Right renal pelvis (tissue), 4 donors: ENCODE results near the gene NCR1. TPM values are rescaled to one million over a fixed set of nuclear protein-coding genes. Genes with fewer than 3 reads are reported as not detected.
"Not testable (repeated sequence)": the region's sequence is repeated elsewhere in the genome, so short reads cannot be mapped to it uniquely, and the experiment has no call there.

ENCODE experiments used
- DNase-seq, 4 donors: peaks; one replicate each; pipeline ENCODE4 v3.0.0-alpha.2; 2013; ENCODE audit warnings: low read depth in 4 of 4, low spot score in 3 of 4, missing footprints in 1 of 4
- polyA plus RNA-seq, 4 donors: library from polyadenylated mRNA; unstranded; fragments of 120-200 nt; gene quantifications; one replicate each; pipeline ENCODE4 v1.2.1, GENCODE V29; 2013; ENCODE audit not compliant: insufficient read length in 4 of 4

The NCR1 gene
- polyA plus RNA-seq, 4 donors = 0.10 to 0.22 TPM; not detected in 2

- DNase-seq = no peak
Observed at GRCh38 chr19:54905421-54905802, 536 bp upstream of the NCR1 start.

GRCh38 chr19:54906819-54907218, 871 bp downstream of the NCR1 start:
- DNase-seq = no peak

GRCh38 chr19:54907899-54908298, 2.0 kb downstream of the NCR1 start:
- DNase-seq = not testable (repeated sequence)

GRCh38 chr19:54916822-54917221, 10.9 kb downstream of the NCR1 start:
- DNase-seq = no peak

GRCh38 chr19:54918499-54918898, 12.6 kb downstream of the NCR1 start:
- no peak for DNase-seq

- DNase-seq = not testable (repeated sequence)
Observed at GRCh38 chr19:54919646-54920563, 14.0 kb downstream of the NCR1 start.

- DNase-seq = no peak
Observed at GRCh38 chr19:54921082-54921481, 15.1 kb downstream of the NCR1 start.

- DNase-seq = no peak
Observed at GRCh38 chr19:54923276-54923675, 17.3 kb downstream of the NCR1 start.

- no peak for DNase-seq
Observed at GRCh38 chr19:54928299-54928698, 22.4 kb downstream of the NCR1 start.

- no peak for DNase-seq
Observed at GRCh38 chr19:54937926-54938325, 32.0 kb downstream of the NCR1 start.

GRCh38 chr19:54938906-54939305, 33.0 kb downstream of the NCR1 start:
- DNase-seq = no peak

- not testable (repeated sequence) for DNase-seq
Observed at GRCh38 chr19:54939538-54939937, 33.6 kb downstream of the NCR1 start.

- DNase-seq = not testable (repeated sequence)
Observed at GRCh38 chr19:54943772-54944361, 37.9 kb downstream of the NCR1 start.

- DNase-seq = no peak
Observed at GRCh38 chr19:54947381-54947780, 41.4 kb downstream of the NCR1 start, which contains the start of gene NLRP7. TSS of gene NLRP7 (minus strand) at chr19:54947530.

- DNase-seq = no peak
Observed at GRCh38 chr19:54949412-54949811, 43.5 kb downstream of the NCR1 start.

- DNase-seq = not testable (repeated sequence)
Observed at GRCh38 chr19:54950580-54950979, 44.6 kb downstream of the NCR1 start.

GRCh38 chr19:54952591-54953344, 46.8 kb downstream of the NCR1 start:
- no peak for DNase-seq

GRCh38 chr19:54953345-54953713, 47.4 kb downstream of the NCR1 start:
- DNase-seq = not testable (repeated sequence)

- DNase-seq = no peak
Observed at GRCh38 chr19:54955376-54955775, 49.4 kb downstream of the NCR1 start.

GRCh38 chr19:54959840-54960239, 53.9 kb downstream of the NCR1 start:
- no peak for DNase-seq
